HepG2 (cell line): ENCODE results near the gene BRSK2. TPM values are rescaled to one million over a fixed set of nuclear protein-coding genes. Genes with fewer than 3 reads are reported as not detected.

Experiments used
- ATAC-seq: fragments of 200-7000 bp; cut with Tn5 transposase; 3 replicates; pipeline ENCODE4 v1.9.1; 2020; ENCODE audit warnings: mild to moderate bottlenecking, moderate library complexity
- BruUV-seq: library from RNA; stranded (reverse); fragments of 400-500 nt; replicated peaks from 2 replicates; lab custom pipeline; 2021; lab: Mats Ljungman, UMichigan
- CTCF ChIA-PET: fragments of 300-600 bp; formaldehyde crosslinking; extraction: SDS; loops from one replicate; lab custom pipeline; 2021; ENCODE audit warnings: low total read pairs, inconsistent platforms, low intra/inter-chr PET ratio; lab: Yijun Ruan, JAX
- POLR2A ChIA-PET: fragments of 350-600 bp; sonication (Branson Sonifier 250); formaldehyde crosslinking; loops from one replicate; lab custom pipeline; 2020; ENCODE audit warnings: antibody characterized with exemption, inconsistent platforms; lab: Yijun Ruan, JAX
- DNase-seq: peaks from one replicate; pipeline ENCODE4 v3.0.0-alpha.2; 2015; ENCODE audit warnings: low spot score
- FAIRE-seq: peaks from 3 replicates; lab custom pipeline; 2011; peaks lifted over from hg19 to GRCh38; lab: Jason Lieb, UNC
- H2AFZ ChIP-seq: one replicate; pipeline ENCODE4 v1.6.1; 2011; ENCODE audit warnings: low read length, inconsistent platforms
- H3K27ac ChIP-seq: fragments of 300-600 bp; 3 replicates; pipeline ENCODE4 v1.8.0; 2011; ENCODE audit warnings: mixed run types, mild to moderate bottlenecking, mixed read lengths, low read length, inconsistent platforms; ENCODE audit not compliant: insufficient read depth; ENCODE audit errors: extremely low read length
- H3K27me3 ChIP-seq, 2 experiments: fragments of 200-600 bp in 1 of 2; 2 replicates in 1 of 2; 3 replicates in 1 of 2; pipeline versions ENCODE4 v1.6.0 to v1.8.0; 2011; ENCODE audit warnings: low read length in 2 of 2, mild to moderate bottlenecking in 2 of 2, moderate library complexity in 2 of 2, inconsistent platforms in 1 of 2; ENCODE audit not compliant: insufficient read depth in 2 of 2, control insufficient read depth in 1 of 2
- H3K36me3 ChIP-seq, 2 experiments: fragments of 200-600 bp in 1 of 2; replicated peaks in 1 of 2; 2 replicates in 1 of 2; 3 replicates in 1 of 2; pipeline versions ENCODE4 v1.5.1 to v1.8.0; 2011; ENCODE audit warnings: low read length in 2 of 2, inconsistent platforms in 1 of 2; ENCODE audit not compliant: insufficient read depth in 2 of 2, control insufficient read depth in 1 of 2
- H3K4me1 ChIP-seq: 2 replicates; pipeline ENCODE4 v1.5.1; 2012; ENCODE audit warnings: low read length, inconsistent platforms; ENCODE audit not compliant: insufficient read depth
- H3K4me2 ChIP-seq: 2 replicates; pipeline ENCODE4 v1.6.0; 2011; ENCODE audit warnings: low read depth, low read length, inconsistent platforms
- H3K4me3 ChIP-seq, 3 experiments: fragments of 200-600 bp in 1 of 3; sonication (generic), shearing (Covaris generic) in 1 of 3; replicated peaks in 1 of 3; 2 replicates each; pipeline ENCODE4 v1.5.1; 2011 to 2016; ENCODE audit warnings: low read length in 3 of 3, inconsistent platforms in 2 of 3, low read depth in 2 of 3, mild to moderate bottlenecking in 2 of 3, control low read depth in 1 of 3, mixed read lengths in 1 of 3; ENCODE audit not compliant: insufficient read depth in 1 of 3
- H3K79me2 ChIP-seq: one replicate; pipeline ENCODE4 v1.6.1; 2011; ENCODE audit warnings: low read length, inconsistent platforms; ENCODE audit not compliant: insufficient read depth
- H3K9ac ChIP-seq: 2 replicates; pipeline ENCODE4 v1.6.0; 2011; ENCODE audit warnings: mild to moderate bottlenecking, low read depth, low read length, inconsistent platforms; ENCODE audit not compliant: insufficient read depth
- H3K9me3 ChIP-seq: 2 replicates; pipeline ENCODE4 v1.5.1; 2012; ENCODE audit warnings: mild to moderate bottlenecking, low read length
- H4K20me1 ChIP-seq: 2 replicates; pipeline ENCODE4 v1.6.0; 2011; ENCODE audit warnings: inconsistent platforms, mild to moderate bottlenecking, low read length, moderate library complexity; ENCODE audit not compliant: insufficient read depth
- AKAP8 ChIP-seq: sonication (generic); formaldehyde crosslinking; IDR thresholded peaks from 2 replicates; pipeline ENCODE4 v1.5.1; 2020; ENCODE audit warnings: mild to moderate bottlenecking, missing genetic modification reagents
- NFE2L2 ChIP-seq: fragments of 150-350 bp; IDR thresholded peaks from 2 replicates; pipeline ENCODE4 v1.6.1; 2014; ENCODE audit warnings: low read length
- SNRNP70 ChIP-seq: fragments of 200-400 bp; formaldehyde crosslinking; IDR thresholded peaks from 2 replicates; pipeline ENCODE4 v1.6.1; 2017; ENCODE audit warnings: mild to moderate bottlenecking, low read depth, low read length, moderate library complexity
- SRSF1 ChIP-seq: fragments of 200-400 bp; formaldehyde crosslinking; optimal IDR thresholded peaks from 2 replicates; pipeline ENCODE3; 2017; ENCODE audit warnings: mild to moderate bottlenecking, low read depth, low read length, moderate library complexity
- STAT6 ChIP-seq: sonication (generic); formaldehyde crosslinking; IDR thresholded peaks from 2 replicates; pipeline ENCODE4 v1.4.0; 2020; ENCODE audit warnings: missing genetic modification reagents, mild to moderate bottlenecking, borderline replicate concordance
- WGBS: methylation state at CpG from one replicate; pipeline ENCODE4 v1.1.6; 2017; ENCODE audit warnings: low lambda C conversion rate; 5-methylcytosine and 5-hydroxymethylcytosine counted together
- in situ Hi-C: cut with HindIII; loops from 2 replicates; pipeline ENCODE4 v1.10.0; 2017; ENCODE audit warnings: low pct_unique_long_range_greater_than_20kb; ENCODE audit not compliant: extremely low pct_ligation_motif_present
- intact Hi-C: fragments of 100-400 bp; cut with micrococcal nuclease; formaldehyde crosslinking; loops from one replicate; pipeline ENCODE4 v1.10.0; 2022; ENCODE audit not compliant: unreplicated experiment
- polyA plus RNA-seq, 8 experiments: library from polyadenylated mRNA; depleted of rRNA in 3 of 8; stranded (reverse) in 7 of 8; unstranded in 1 of 8; fragments of >200 nt; fragmentation: Illumina TruSeq in 4 of 8; extraction: Trizol in 4 of 8; gene quantifications; 2 replicates each; pipeline versions ENCODE4 v1.2.1 to v1.2.3, GENCODE V29; 2011 to 2016; ENCODE audit warnings: low read depth in 4 of 8, missing spikeins in 1 of 8, mixed read lengths in 1 of 8; ENCODE audit not compliant: insufficient read depth in 1 of 8
- total RNA-seq, 5 experiments: library from RNA; depleted of rRNA; stranded (reverse); fragments of >200 nt; fragmentation: Illumina TruSeq; extraction: Trizol; gene quantifications; 2 replicates each; pipeline ENCODE4 v1.2.3, GENCODE V29; 2016; ENCODE audit warnings: low read depth in 1 of 5
- TF ChIP-seq, protein P1 (sequence below): sonication (generic); formaldehyde crosslinking; IDR thresholded peaks from 2 replicates; pipeline ENCODE4 v1.8.0; 2022; ENCODE audit warnings: mild to moderate bottlenecking, missing genetic modification reagents; ENCODE audit not compliant: insufficient replicate concordance

The BRSK2 gene
- total and polyA plus RNA-seq, 2 of the 13 experiments (the other 11 are each of a cell fraction or from before 2014, with no cell fraction given): 0.74 to 1.1 TPM

- H2AFZ ChIP-seq: no peak overlapping the region
- peaks cover 13% of the 10 kb centered on the region; the same call in 1 of the 2 replicates for H3K4me1 ChIP-seq
- ATAC-seq (no peak), DNase-seq (no peak), FAIRE-seq (no peak)
- CTCF ChIA-PET: no interaction called here
- TF ChIP-seq SRSF1 (no peak), NFE2L2 (no peak), AKAP8 (CRISPR knock-in tag) (no peak), SNRNP70 (no peak), STAT6 (CRISPR knock-in tag) (no peak)
- TF ChIP-seq, protein P1, sequence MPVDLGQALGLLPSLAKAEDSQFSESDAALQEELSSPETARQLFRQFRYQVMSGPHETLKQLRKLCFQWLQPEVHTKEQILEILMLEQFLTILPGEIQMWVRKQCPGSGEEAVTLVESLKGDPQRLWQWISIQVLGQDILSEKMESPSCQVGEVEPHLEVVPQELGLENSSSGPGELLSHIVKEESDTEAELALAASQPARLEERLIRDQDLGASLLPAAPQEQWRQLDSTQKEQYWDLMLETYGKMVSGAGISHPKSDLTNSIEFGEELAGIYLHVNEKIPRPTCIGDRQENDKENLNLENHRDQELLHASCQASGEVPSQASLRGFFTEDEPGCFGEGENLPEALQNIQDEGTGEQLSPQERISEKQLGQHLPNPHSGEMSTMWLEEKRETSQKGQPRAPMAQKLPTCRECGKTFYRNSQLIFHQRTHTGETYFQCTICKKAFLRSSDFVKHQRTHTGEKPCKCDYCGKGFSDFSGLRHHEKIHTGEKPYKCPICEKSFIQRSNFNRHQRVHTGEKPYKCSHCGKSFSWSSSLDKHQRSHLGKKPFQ (CRISPR knock-in tag): no peak
- no peaks in the 10 kb centered on the region for H3K36me3 ChIP-seq
- H3K9me3 ChIP-seq: no peaks in the 10 kb centered on the region
- no TSS peak for BruUV-seq
- H3K27me3 ChIP-seq: peaks cover 2 to 59% of the 10 kb centered on the region in 2 experiments; a peak in 4 of 5 replicates
- 61% methylated on average over 13 of the region's 13 CpGs for WGBS
- in situ Hi-C loops (no loop called here), intact Hi-C loops (loop anchor here (5.0 kb wide), 1 partner anchor 94 kb away; no protein-coding TSS in a partner anchor)
- no peak overlapping the region for H3K27ac ChIP-seq
- H3K79me2 ChIP-seq: no peaks in the 10 kb centered on the region
- POLR2A ChIA-PET: no interaction called here
- no peak overlapping the region for H3K4me3 ChIP-seq
- no peak overlapping the region for H3K4me2 ChIP-seq
- H4K20me1 ChIP-seq: no peaks in the 10 kb centered on the region
- H3K9ac ChIP-seq: no peak overlapping the region
These were observed 33.2 kb upstream of the BRSK2 start for GRCh38 chr11:1356478-1356960.
